Measurements from ENCODE around the gene SNX15.
A peak's percentile ranks its signal among the peaks of the same experiment; 100 is the strongest.

The SNX15 gene

DNA sequence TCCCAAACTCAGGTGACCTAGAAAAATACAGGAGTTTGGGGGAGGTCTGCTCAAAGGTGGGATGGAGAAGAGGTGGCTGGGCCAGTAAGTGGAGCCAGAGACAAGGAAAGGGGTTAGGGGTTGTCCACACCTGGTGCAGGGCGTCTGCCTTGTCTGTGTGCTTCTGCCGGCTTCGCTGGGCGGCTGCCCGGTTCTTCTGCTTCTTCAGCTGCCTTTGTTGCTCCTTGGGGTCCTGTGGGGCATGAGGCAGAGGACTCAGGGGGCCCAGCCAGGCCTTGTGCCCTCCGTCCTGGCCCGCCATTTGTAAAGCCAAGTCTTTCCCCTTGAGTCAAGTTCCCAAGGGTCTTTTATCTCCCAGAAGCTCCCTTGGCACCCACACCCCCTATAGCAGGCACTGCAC lies 32.9 kb upstream of the SNX15 start:
- TF ChIP-seq, protein P1, sequence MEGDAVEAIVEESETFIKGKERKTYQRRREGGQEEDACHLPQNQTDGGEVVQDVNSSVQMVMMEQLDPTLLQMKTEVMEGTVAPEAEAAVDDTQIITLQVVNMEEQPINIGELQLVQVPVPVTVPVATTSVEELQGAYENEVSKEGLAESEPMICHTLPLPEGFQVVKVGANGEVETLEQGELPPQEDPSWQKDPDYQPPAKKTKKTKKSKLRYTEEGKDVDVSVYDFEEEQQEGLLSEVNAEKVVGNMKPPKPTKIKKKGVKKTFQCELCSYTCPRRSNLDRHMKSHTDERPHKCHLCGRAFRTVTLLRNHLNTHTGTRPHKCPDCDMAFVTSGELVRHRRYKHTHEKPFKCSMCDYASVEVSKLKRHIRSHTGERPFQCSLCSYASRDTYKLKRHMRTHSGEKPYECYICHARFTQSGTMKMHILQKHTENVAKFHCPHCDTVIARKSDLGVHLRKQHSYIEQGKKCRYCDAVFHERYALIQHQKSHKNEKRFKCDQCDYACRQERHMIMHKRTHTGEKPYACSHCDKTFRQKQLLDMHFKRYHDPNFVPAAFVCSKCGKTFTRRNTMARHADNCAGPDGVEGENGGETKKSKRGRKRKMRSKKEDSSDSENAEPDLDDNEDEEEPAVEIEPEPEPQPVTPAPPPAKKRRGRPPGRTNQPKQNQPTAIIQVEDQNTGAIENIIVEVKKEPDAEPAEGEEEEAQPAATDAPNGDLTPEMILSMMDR (IDR thresholded peaks at IDR 0.05; ENCODE audit: insufficient read depth, low read length, poor library complexity, severe bottlenecking), result no peak
- H3K36me3 ChIP-seq (ENCODE audit: control insufficient read depth, insufficient read depth, low read length), result no peaks in the 10 kb centered on the region
- no peak overlapping the region for H3K4me3 ChIP-seq (replicated peaks; ENCODE audit: low read depth, low read length)
- H3K27me3 ChIP-seq (replicated peaks; ENCODE audit: control insufficient read depth, insufficient read depth, low read length), result no peaks in the 10 kb centered on the region
- no peak for DNase-seq (ENCODE audit: extremely low read depth, insufficient read length)

DNA sequence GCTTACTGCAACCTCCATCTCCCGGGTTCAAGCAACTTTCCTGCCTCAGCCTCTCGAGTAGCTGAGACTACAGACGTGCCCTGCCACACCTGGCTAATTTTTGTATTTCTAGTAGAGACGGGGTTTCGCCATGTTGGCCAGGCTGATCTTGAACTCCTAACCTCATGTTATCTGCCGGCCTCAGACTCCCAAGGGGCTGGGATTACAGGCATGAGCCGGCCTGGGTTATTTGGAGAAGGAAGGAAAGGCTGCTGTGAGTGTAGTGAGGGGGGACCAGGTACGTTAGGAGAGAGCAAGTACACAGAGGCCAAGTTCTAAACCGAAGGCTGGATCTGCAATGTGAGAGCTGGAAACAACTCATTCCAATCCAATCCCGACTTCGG lies 30.9 kb upstream of the SNX15 start:
- Histone ChIP-seq H3K27me3 (replicated peaks; ENCODE audit: control insufficient read depth, insufficient read depth, low read length) (no peaks in the 10 kb centered on the region), H3K4me3 (replicated peaks; ENCODE audit: low read depth, low read length) (no peak overlapping the region), H3K36me3 (ENCODE audit: control insufficient read depth, insufficient read depth, low read length) (no peaks in the 10 kb centered on the region)
- DNase-seq (ENCODE audit: extremely low read depth, insufficient read length), result no peak
- TF ChIP-seq, protein P1 (IDR thresholded peaks at IDR 0.05; ENCODE audit: insufficient read depth, low read length, poor library complexity, severe bottlenecking), result no peak

DNA sequence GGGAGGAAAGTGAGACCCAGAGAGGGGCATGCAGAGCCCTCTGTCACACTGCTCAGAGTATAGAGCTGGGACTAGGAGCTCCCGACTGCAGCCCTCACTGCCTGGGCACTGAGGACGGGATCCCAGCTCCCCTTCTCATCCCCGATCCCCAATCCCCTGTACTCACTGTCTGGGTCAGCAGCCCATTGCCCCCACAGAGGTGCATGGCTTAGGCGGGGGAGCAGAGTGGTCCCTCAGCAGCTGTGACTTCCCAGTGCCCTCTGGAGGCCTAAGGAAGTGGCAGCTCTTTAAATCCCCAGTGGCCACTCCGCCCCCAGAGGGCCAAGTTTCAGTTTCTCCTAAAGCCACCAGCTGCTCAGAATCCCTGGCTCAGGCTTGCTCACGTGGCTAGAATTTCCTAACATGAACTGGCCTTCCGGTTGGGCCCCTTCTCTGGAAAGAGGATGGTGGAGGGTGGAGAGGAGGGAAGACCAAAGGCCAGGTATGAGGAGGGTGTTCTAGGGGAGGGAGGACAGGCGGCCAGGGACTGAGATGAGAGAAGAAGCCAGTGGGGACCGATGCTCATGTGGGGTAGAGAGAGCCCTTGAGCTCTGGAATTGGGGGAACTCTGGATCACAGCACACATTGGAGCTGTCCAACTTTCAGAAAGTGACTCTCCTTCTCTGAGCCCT lies 30.4 kb upstream of the SNX15 start, which contains the start of gene BATF2:
BATF2 (minus strand) TSS at position 262 of the 671 bp plus-strand sequence; CDS start at position 205, 57 bp downstream.
- TF ChIP-seq, protein P1 (IDR thresholded peaks at IDR 0.05; ENCODE audit: insufficient read depth, low read length, poor library complexity, severe bottlenecking), result peak; percentile 37
- no peaks in the 10 kb centered on the region for H3K27me3 ChIP-seq (replicated peaks; ENCODE audit: control insufficient read depth, insufficient read depth, low read length)
- no peak within 1 kb of the TSS for H3K4me3 ChIP-seq (replicated peaks; ENCODE audit: low read depth, low read length)
- no peaks in the 10 kb centered on the region for H3K36me3 ChIP-seq (ENCODE audit: control insufficient read depth, insufficient read depth, low read length)
- no peak for DNase-seq (ENCODE audit: extremely low read depth, insufficient read length)

DNA sequence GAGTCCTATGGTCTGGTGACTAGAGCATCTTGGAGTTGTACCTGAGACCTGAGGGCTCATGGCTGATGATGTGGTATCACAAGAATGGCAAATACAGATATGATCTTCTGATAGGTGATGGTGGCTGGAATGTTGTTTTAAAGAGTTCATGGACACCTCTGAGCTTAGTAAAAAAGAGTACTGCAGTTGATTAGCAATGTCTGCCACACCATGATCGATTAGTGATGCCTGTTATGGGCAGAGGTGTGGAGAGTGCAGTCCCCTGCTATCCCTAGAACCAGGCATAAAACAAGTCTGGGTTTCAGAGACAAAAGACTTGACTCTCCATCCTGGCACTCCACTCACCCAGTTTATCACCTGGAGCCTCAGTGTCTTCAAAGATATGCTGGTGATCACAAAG lies 29.1 kb upstream of the SNX15 start:
- no peak for DNase-seq (ENCODE audit: extremely low read depth, insufficient read length)
- no peaks in the 10 kb centered on the region for H3K27me3 ChIP-seq (replicated peaks; ENCODE audit: control insufficient read depth, insufficient read depth, low read length)
- no peak overlapping the region for H3K4me3 ChIP-seq (replicated peaks; ENCODE audit: low read depth, low read length)
- TF ChIP-seq, protein P1 (IDR thresholded peaks at IDR 0.05; ENCODE audit: insufficient read depth, low read length, poor library complexity, severe bottlenecking), result no peak
- H3K36me3 ChIP-seq (ENCODE audit: control insufficient read depth, insufficient read depth, low read length), result no peaks in the 10 kb centered on the region

DNA sequence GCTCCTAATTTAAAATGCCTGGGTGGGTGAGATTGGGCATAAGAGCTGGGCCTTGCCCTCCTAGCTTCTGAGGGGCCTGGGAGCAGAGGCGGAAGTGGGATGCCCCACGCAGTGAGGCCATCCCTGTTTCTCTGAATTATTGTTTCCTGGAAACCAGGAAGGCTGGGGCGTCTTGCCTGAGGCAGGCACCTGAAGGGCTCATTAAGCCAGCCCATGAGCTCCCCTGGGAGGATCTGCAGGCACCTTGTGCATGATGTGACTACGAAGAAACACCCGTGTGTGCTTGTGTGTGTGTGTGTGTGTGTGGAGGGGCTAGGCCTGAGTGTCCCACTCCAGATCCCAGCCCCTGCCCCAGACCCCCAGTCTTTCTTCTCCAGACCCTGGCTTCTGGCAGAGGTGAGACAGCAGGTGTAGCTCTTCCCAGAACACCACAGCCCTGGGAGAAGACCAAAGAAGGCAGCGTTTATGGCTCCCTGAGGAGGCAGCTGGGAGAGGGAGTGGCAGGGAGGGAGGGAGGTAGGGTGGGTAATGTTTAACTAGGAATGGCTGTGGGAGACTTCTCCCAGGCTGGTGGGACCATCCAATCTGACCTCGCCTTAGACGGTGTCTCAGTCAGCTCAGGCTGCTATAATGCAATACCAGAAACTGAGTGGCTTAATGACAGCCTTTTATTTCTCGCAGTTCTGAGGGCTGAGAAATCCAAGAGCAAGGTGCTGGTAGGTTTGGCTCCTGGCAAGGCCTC lies 28.4 kb upstream of the SNX15 start:
- H3K36me3 ChIP-seq (ENCODE audit: control insufficient read depth, insufficient read depth, low read length), result no peaks in the 10 kb centered on the region
- no peaks in the 10 kb centered on the region for H3K27me3 ChIP-seq (replicated peaks; ENCODE audit: control insufficient read depth, insufficient read depth, low read length)
- DNase-seq (ENCODE audit: extremely low read depth, insufficient read length), result no peak
- H3K4me3 ChIP-seq (replicated peaks; ENCODE audit: low read depth, low read length), result no peak overlapping the region
- TF ChIP-seq, protein P1 (IDR thresholded peaks at IDR 0.05; ENCODE audit: insufficient read depth, low read length, poor library complexity, severe bottlenecking), result no peak
